ENCODE measurements around the gene ARHGAP6.

ARHGAP6 gene

GRCh38 chrX:11119313-11119943 lies 546.3 kb downstream of the ARHGAP6 start:
- no peak overlapping the region for H3K4me3 ChIP-seq (ENCODE audit: low read depth, low read length)
- H3K27ac ChIP-seq, result no peak overlapping the region
- DNase-seq, result no peak
- TF ChIP-seq CTCF (IDR thresholded peaks at IDR 0.05; ENCODE audit: low read depth, low read length), result no peak
- H3K9me3 ChIP-seq (ENCODE audit: severe bottlenecking), result no peaks in the 10 kb centered on the region
- peaks cover 5% of the 10 kb centered on the region for H3K27me3 ChIP-seq (ENCODE audit: insufficient read depth, low read depth, severe bottlenecking)
- H3K36me3 ChIP-seq, result peaks cover 23% of the 10 kb centered on the region

- H3K9me3 ChIP-seq (ENCODE audit: severe bottlenecking), result no peaks in the 10 kb centered on the region
- TF ChIP-seq CTCF (IDR thresholded peaks at IDR 0.05; ENCODE audit: low read depth, low read length), result no peak
- peaks cover 5% of the 10 kb centered on the region for H3K27me3 ChIP-seq (ENCODE audit: insufficient read depth, low read depth, severe bottlenecking)
- H3K4me3 ChIP-seq (ENCODE audit: low read depth, low read length), result no peak overlapping the region
- peaks cover 28% of the 10 kb centered on the region for H3K36me3 ChIP-seq
- no peak overlapping the region for H3K27ac ChIP-seq
- no peak for DNase-seq
Observed at GRCh38 chrX:11117745-11118144, 548.0 kb downstream of the ARHGAP6 start.

GRCh38 chrX:11113731-11114130 lies 552.0 kb downstream of the ARHGAP6 start:
- Histone ChIP-seq H3K27ac (no peak overlapping the region), H3K9me3 (ENCODE audit: severe bottlenecking) (no peaks in the 10 kb centered on the region), H3K4me3 (ENCODE audit: low read depth, low read length) (no peak overlapping the region), H3K36me3 (peaks cover 16% of the 10 kb centered on the region), H3K27me3 (ENCODE audit: insufficient read depth, low read depth, severe bottlenecking) (peaks cover 4% of the 10 kb centered on the region)
- no peak for TF ChIP-seq CTCF (IDR thresholded peaks at IDR 0.05; ENCODE audit: low read depth, low read length)
- DNase-seq, result no peak

- DNase-seq, result no peak
Observed at GRCh38 chrX:11111947-11112346, 553.8 kb downstream of the ARHGAP6 start.

GRCh38 chrX:11111037-11111851 lies 554.5 kb downstream of the ARHGAP6 start, which contains the start of gene HCCS:
Gene HCCS, plus strand, starts transcription at chrX:11111332. Its CDS starts 729 bp downstream, at chrX:11112061.
- peak within 1 kb of the TSS; percentile 80 for H3K4me3 ChIP-seq (ENCODE audit: low read depth, low read length)
- no peaks in the 10 kb centered on the region for H3K9me3 ChIP-seq (ENCODE audit: severe bottlenecking)
- TF ChIP-seq CTCF (IDR thresholded peaks at IDR 0.05; ENCODE audit: low read depth, low read length), result no peak
- DNase-seq, result peak; percentile 77
- peak within 1 kb of the TSS; percentile 77 for H3K27ac ChIP-seq
- H3K27me3 ChIP-seq (ENCODE audit: insufficient read depth, low read depth, severe bottlenecking), result no peaks in the 10 kb centered on the region
- H3K36me3 ChIP-seq, result peaks cover 8% of the 10 kb centered on the region

More at GRCh38 chrX:11111947-11112346, 553.8 kb downstream of the ARHGAP6 start:
- Histone ChIP-seq H3K9me3 (ENCODE audit: severe bottlenecking) (no peaks in the 10 kb centered on the region), H3K27ac (no peak overlapping the region), H3K4me3 (ENCODE audit: low read depth, low read length) (peak overlapping the region; percentile 80), H3K36me3 (peaks cover 8% of the 10 kb centered on the region), H3K27me3 (ENCODE audit: insufficient read depth, low read depth, severe bottlenecking) (no peaks in the 10 kb centered on the region)
- TF ChIP-seq CTCF (IDR thresholded peaks at IDR 0.05; ENCODE audit: low read depth, low read length), result no peak

All from WERI-Rb-1 (cell line).